OCI-LY7 (cell line): Measurements from ENCODE around the gene DOCK9. TPM values are rescaled to one million over a fixed set of nuclear protein-coding genes. Genes with fewer than 3 reads are reported as not detected.

Experiments
- BruUV-seq: library from RNA; stranded (reverse); fragments of 400-500 nt; replicated peaks from 2 replicates; lab custom pipeline; 2021; lab: Mats Ljungman, UMichigan
- CTCF ChIA-PET: fragments of 300-600 bp; sonication (Branson Sonifier 250); formaldehyde crosslinking; loops from one replicate; lab custom pipeline; 2022; ENCODE audit warnings: antibody characterized with exemption; ENCODE audit not compliant: unreplicated experiment; lab: Charles Lee
- POLR2A ChIA-PET: fragments of 300-600 bp; sonication (Branson Sonifier 250); formaldehyde crosslinking; loops from one replicate; lab custom pipeline; 2022; ENCODE audit warnings: antibody characterized with exemption; lab: Charles Lee
- DNase-seq: peaks from one replicate; pipeline ENCODE4 v3.0.0-alpha.2; 2015; ENCODE audit warnings: low spot score
- H2AFZ ChIP-seq: fragments of 200-600 bp; sonication (generic), shearing (Covaris generic); 2 replicates; pipeline ENCODE4 v1.6.1; 2014; ENCODE audit warnings: mild to moderate bottlenecking, antibody characterized with exemption, low read length, moderate library complexity
- H3K27ac ChIP-seq: fragments of 200-600 bp; sonication (generic); 2 replicates; pipeline ENCODE4 v1.5.1; 2014; ENCODE audit warnings: mixed run types, low read depth, mild to moderate bottlenecking, moderate library complexity, low read length, inconsistent platforms; ENCODE audit not compliant: poor library complexity, severe bottlenecking
- H3K36me3 ChIP-seq: fragments of 200-600 bp; sonication (generic); 2 replicates; pipeline ENCODE4 v1.6.1; 2014; ENCODE audit warnings: mild to moderate bottlenecking, antibody characterized with exemption, low read length, moderate library complexity, mixed read lengths; ENCODE audit not compliant: insufficient read depth
- H3K4me1 ChIP-seq: fragments of 200-600 bp; sonication (generic); 2 replicates; pipeline ENCODE4 v1.5.1; 2014; ENCODE audit warnings: mild to moderate bottlenecking, low read length; ENCODE audit not compliant: insufficient read depth, poor library complexity, severe bottlenecking
- H3K4me2 ChIP-seq: fragments of 200-600 bp; sonication (generic); 2 replicates; pipeline ENCODE4 v1.6.1; 2014; ENCODE audit warnings: mild to moderate bottlenecking, low read length
- H3K4me3 ChIP-seq: fragments of 200-600 bp; sonication (generic); 2 replicates; pipeline ENCODE4 v1.5.1; 2014; ENCODE audit warnings: mild to moderate bottlenecking, low read depth, low read length; ENCODE audit not compliant: poor library complexity, severe bottlenecking
- H3K79me2 ChIP-seq: fragments of 200-600 bp; sonication (generic); 2 replicates; pipeline ENCODE4 v1.6.1; 2016; ENCODE audit warnings: low read depth, mild to moderate bottlenecking, low read length, moderate library complexity, mixed read lengths; ENCODE audit not compliant: insufficient read depth
- H3K9me2 ChIP-seq: fragments of 200-600 bp; sonication (generic); 2 replicates; pipeline ENCODE4 v1.6.1; 2016; ENCODE audit warnings: mild to moderate bottlenecking, low read length, mixed read lengths; ENCODE audit not compliant: insufficient read depth
- H3K9me3 ChIP-seq: fragments of 200-600 bp; sonication (generic); 2 replicates; pipeline ENCODE4 v1.6.1; 2014; ENCODE audit warnings: mild to moderate bottlenecking, mixed run types, low read length, mixed read lengths
- H4K20me1 ChIP-seq: fragments of 200-600 bp; sonication (generic); 2 replicates; pipeline ENCODE4 v1.6.1; 2014; ENCODE audit warnings: mild to moderate bottlenecking, antibody characterized with exemption, low read length, moderate library complexity, mixed read lengths; ENCODE audit not compliant: insufficient read depth
- EZH2phosphoT487 ChIP-seq: fragments of 200-600 bp; sonication (generic); IDR thresholded peaks from 2 replicates; pipeline ENCODE4 v1.6.1; 2018; ENCODE audit warnings: low read depth, borderline replicate concordance, mild to moderate bottlenecking, mixed run types, antibody characterized with exemption, low read length, moderate library complexity, mixed read lengths
- intact Hi-C: fragments of 100-400 bp; cut with micrococcal nuclease; formaldehyde crosslinking; loops from one replicate; pipeline ENCODE4 v1.10.0; 2022; ENCODE audit not compliant: unreplicated experiment
- total RNA-seq, 2 experiments: library from RNA; depleted of rRNA in 1 of 2; stranded (reverse); fragments of >200 nt in 1 of 2; shearing (Covaris generic) in 1 of 2; gene quantifications; 2 replicates each; pipeline ENCODE4 v1.2.3, GENCODE V29; 2014 to 2022
- TF ChIP-seq, protein P1 (sequence below): fragments of 200-600 bp; sonication (generic); conservative IDR thresholded peaks from 2 replicates; pipeline ENCODE4 v1.5.1; 2014; ENCODE audit warnings: mild to moderate bottlenecking, antibody characterized with exemption, low read length, moderate library complexity, mixed read lengths

The DOCK9 gene
- total RNA-seq, 2 experiments from 2014 or later = 24.0 to 28.0 TPM

DNA sequence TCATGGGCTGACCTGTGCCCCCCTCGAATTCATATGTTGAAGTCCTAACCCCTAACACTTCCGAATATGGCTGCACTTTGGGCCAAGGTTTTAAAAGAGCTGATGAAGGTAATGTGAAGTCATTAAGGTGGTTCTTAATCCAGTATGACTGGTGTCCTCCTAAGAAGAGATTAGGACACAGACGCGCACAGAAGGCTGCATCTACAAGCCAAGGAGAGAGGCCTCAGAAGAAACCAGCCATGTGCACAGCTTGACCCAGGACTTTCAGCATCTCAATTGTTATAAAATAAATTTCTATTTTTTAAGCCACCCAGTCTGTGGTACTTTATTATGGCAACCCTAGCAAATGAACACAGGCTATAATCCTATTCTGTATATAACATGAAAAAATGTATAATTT, 99.9 kb downstream of the DOCK9 start:
- BruUV-seq = no TSS peak
- CTCF ChIA-PET = interaction anchor here (0.8 kb wide), 1 partner anchor 211 kb away, joined by 3 read pairs; no protein-coding TSS in a partner anchor
- Histone ChIP-seq H2AFZ (no peak overlapping the region), H3K4me1 (peaks cover 21% of the 10 kb centered on the region), H3K4me2 (no peak overlapping the region), H3K36me3 (peaks cover 48% of the 10 kb centered on the region), H3K9me2 (no peaks in the 10 kb centered on the region), H3K79me2 (no peaks in the 10 kb centered on the region), H3K9me3 (0 out of 2 replicates have a peak, but pooled peaks cover 7% of the 10 kb centered on the region), H4K20me1 (no peaks in the 10 kb centered on the region), H3K4me3 (no peak overlapping the region), H3K27ac (no peak overlapping the region)
- no peak for DNase-seq
- TF ChIP-seq, protein P1, sequence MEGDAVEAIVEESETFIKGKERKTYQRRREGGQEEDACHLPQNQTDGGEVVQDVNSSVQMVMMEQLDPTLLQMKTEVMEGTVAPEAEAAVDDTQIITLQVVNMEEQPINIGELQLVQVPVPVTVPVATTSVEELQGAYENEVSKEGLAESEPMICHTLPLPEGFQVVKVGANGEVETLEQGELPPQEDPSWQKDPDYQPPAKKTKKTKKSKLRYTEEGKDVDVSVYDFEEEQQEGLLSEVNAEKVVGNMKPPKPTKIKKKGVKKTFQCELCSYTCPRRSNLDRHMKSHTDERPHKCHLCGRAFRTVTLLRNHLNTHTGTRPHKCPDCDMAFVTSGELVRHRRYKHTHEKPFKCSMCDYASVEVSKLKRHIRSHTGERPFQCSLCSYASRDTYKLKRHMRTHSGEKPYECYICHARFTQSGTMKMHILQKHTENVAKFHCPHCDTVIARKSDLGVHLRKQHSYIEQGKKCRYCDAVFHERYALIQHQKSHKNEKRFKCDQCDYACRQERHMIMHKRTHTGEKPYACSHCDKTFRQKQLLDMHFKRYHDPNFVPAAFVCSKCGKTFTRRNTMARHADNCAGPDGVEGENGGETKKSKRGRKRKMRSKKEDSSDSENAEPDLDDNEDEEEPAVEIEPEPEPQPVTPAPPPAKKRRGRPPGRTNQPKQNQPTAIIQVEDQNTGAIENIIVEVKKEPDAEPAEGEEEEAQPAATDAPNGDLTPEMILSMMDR = no peak
- no peak for TF ChIP-seq EZH2phosphoT487
- intact Hi-C loops = no loop called here
- POLR2A ChIA-PET = no interaction called here

DNA sequence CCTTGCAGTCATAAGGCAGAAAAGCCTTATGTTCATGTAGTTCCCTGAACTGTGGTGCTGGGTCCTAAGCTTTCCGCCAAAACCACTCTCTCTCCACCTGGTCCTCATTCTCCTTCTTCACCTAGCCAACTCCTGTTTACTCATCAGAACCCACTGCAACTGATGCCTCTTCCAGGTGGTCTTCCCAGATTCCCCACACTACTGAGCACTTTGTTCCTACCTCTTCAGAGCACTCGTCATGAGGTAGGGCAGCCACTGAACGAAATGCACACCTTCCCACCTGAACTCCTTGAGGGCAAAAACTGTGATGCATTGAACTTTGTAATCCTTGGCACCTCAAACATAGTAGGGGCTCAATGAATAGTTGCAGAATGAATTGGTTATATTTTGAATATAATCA, 100.4 kb downstream of the DOCK9 start:
- ChIA-PET CTCF (no interaction called here), POLR2A (no interaction called here)
- Histone ChIP-seq H3K79me2 (no peaks in the 10 kb centered on the region), H4K20me1 (no peaks in the 10 kb centered on the region), H3K9me2 (no peaks in the 10 kb centered on the region), H3K4me3 (no peak overlapping the region), H3K4me2 (no peak overlapping the region), H3K4me1 (peaks cover 21% of the 10 kb centered on the region), H3K9me3 (0 out of 2 replicates have a peak, but pooled peaks cover 7% of the 10 kb centered on the region), H3K36me3 (peaks cover 49% of the 10 kb centered on the region), H2AFZ (no peak overlapping the region), H3K27ac (no peak overlapping the region)
- intact Hi-C loops = no loop called here
- BruUV-seq = no TSS peak
- DNase-seq = no peak
- TF ChIP-seq EZH2phosphoT487 = no peak
- TF ChIP-seq, protein P1 = no peak

DNA sequence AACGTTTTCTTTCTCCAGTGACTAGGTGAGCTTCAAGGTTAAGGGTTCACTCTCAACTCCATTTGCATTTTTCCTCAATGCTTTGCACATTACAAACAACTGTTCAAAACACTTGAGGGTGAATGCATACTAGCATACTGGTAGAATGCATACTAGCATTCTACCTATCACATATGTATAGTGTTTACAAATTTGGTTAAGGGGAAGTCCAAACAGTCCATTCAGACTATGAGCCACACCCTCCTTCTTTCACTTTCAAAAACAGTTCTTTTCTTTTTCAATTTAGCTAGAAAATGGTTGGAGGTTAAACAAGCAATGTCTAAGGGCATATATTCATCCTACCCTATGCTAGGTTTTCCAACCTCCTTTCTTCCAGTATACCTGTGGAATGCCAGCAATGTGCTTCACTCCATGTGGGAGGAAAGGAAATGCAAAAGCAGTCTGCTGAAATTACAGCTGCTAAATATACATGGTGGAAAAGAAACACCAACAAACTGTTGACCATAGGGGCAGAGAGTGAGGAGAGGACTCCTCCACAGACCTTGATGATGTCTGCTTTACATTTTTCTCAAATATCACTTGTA, 102.6 kb downstream of the DOCK9 start:
- intact Hi-C loops = no loop called here
- Histone ChIP-seq H3K4me3 (no peak overlapping the region), H3K9me2 (no peaks in the 10 kb centered on the region), H3K4me2 (no peak overlapping the region), H3K36me3 (peaks cover 32% of the 10 kb centered on the region), H2AFZ (no peak overlapping the region), H4K20me1 (no peaks in the 10 kb centered on the region), H3K27ac (no peak overlapping the region), H3K9me3 (0 out of 2 replicates have a peak, but pooled peaks cover 7% of the 10 kb centered on the region), H3K79me2 (no peaks in the 10 kb centered on the region), H3K4me1 (peaks cover 15% of the 10 kb centered on the region)
- DNase-seq = no peak
- CTCF ChIA-PET = no interaction called here
- POLR2A ChIA-PET = interaction anchor here (0.6 to 1.0 kb wide), 2 partner anchors 11 to 239 kb away, joined by 3 to 9 read pairs; no protein-coding TSS in a partner anchor
- no TSS peak for BruUV-seq
- TF ChIP-seq, protein P1 = no peak
- TF ChIP-seq EZH2phosphoT487 = no peak
